ENCODE data around the gene USH1G.

DNA sequence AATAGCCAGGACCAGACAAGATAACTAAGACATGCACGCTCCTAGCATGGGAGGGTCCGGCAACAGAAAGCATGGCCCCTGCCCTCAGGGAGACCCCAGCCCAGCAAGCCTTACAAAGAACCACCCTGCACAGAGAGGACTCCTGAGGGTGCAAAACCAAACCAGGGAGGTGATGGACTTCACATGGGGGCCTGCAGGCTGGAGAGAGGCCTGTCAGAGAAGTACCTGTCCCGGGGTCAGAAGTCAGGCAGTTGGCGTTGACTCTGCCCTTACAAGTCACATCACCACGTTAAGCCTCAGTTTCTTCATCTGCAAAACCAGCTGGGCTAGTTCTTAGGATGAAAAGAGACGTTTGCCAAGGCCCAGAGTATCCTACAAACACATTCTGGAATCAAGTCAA lies 5.7 kb upstream of the USH1G start:
- TF ChIP-seq, protein P1, sequence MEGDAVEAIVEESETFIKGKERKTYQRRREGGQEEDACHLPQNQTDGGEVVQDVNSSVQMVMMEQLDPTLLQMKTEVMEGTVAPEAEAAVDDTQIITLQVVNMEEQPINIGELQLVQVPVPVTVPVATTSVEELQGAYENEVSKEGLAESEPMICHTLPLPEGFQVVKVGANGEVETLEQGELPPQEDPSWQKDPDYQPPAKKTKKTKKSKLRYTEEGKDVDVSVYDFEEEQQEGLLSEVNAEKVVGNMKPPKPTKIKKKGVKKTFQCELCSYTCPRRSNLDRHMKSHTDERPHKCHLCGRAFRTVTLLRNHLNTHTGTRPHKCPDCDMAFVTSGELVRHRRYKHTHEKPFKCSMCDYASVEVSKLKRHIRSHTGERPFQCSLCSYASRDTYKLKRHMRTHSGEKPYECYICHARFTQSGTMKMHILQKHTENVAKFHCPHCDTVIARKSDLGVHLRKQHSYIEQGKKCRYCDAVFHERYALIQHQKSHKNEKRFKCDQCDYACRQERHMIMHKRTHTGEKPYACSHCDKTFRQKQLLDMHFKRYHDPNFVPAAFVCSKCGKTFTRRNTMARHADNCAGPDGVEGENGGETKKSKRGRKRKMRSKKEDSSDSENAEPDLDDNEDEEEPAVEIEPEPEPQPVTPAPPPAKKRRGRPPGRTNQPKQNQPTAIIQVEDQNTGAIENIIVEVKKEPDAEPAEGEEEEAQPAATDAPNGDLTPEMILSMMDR (IDR thresholded peaks at IDR 0.05; ENCODE audit: insufficient read depth, low read length, poor library complexity, severe bottlenecking), result no peak
- no peak for TF ChIP-seq EZH2phosphoT487 (conservative IDR thresholded peaks at IDR 0.05; ENCODE audit: low read length)
